Activated CD8-positive, alpha-beta memory T cell treated with anti-CD3 and anti-CD28 coated beads for 1 hour (primary cell): ENCODE results near the gene NUTM2E.
"Not testable (repeated sequence)": the region's sequence is repeated elsewhere in the genome, so short reads cannot be mapped to it uniquely, and the experiment has no call there.

Source experiments
- DNase-seq, 2 donors: peaks; one replicate each; pipeline ENCODE4 v3.0.0-alpha.2; 2020; ENCODE audit warnings: low read depth in 1 of 2; ENCODE audit errors: extremely low read depth in 1 of 2

Gene NUTM2E

GRCh38 chr10:79826496-79827215, at the start of gene NUTM2E:
Gene NUTM2E, plus strand, starts transcription at chr10:79826739. Its CDS starts 15,002 bp downstream, at chr10:79841741.
- peak; percentile 44 to 56 for DNase-seq

- not testable (repeated sequence) for DNase-seq
These were observed 48.5 kb upstream of the NUTM2E start for GRCh38 chr10:79777997-79778396.

- peak; percentile 5 to 33 for DNase-seq
These were observed 47.1 kb upstream of the NUTM2E start for GRCh38 chr10:79779310-79779938.

GRCh38 chr10:79779992-79780391, 46.5 kb upstream of the NUTM2E start:
- DNase-seq: not testable (repeated sequence)

GRCh38 chr10:79781584-79781983, 45.0 kb upstream of the NUTM2E start:
- not testable (repeated sequence) for DNase-seq

- not testable (repeated sequence) for DNase-seq
These were observed 39.0 kb upstream of the NUTM2E start for GRCh38 chr10:79787455-79787952.

GRCh38 chr10:79789351-79789750, 37.2 kb upstream of the NUTM2E start:
- DNase-seq: not testable (repeated sequence)

- not testable (repeated sequence) for DNase-seq
These were observed 34.5 kb upstream of the NUTM2E start for GRCh38 chr10:79791906-79792517.

GRCh38 chr10:79799337-79799736, 27.2 kb upstream of the NUTM2E start:
- DNase-seq: not testable (repeated sequence)

- not testable (repeated sequence) for DNase-seq
These were observed 20.7 kb upstream of the NUTM2E start for GRCh38 chr10:79805857-79806256.

- not testable (repeated sequence) for DNase-seq
These were observed 14.6 kb upstream of the NUTM2E start for GRCh38 chr10:79811895-79812294.

GRCh38 chr10:79816290-79816689, 10.2 kb upstream of the NUTM2E start:
- DNase-seq: not testable (repeated sequence)

GRCh38 chr10:79823387-79823786, 3.2 kb upstream of the NUTM2E start:
- DNase-seq: not testable (repeated sequence)

- not testable (repeated sequence) for DNase-seq
These were observed 940 bp upstream of the NUTM2E start for GRCh38 chr10:79825587-79826011.

GRCh38 chr10:79826131-79826495, 426 bp upstream of the NUTM2E start:
- DNase-seq: peak in 1 of 2 donors; percentile 4

- not testable (repeated sequence) for DNase-seq
These were observed 7.3 kb downstream of the NUTM2E start for GRCh38 chr10:79833833-79834232.

- not testable (repeated sequence) for DNase-seq
These were observed 9.4 kb downstream of the NUTM2E start for GRCh38 chr10:79835891-79836290.

- DNase-seq: not testable (repeated sequence)
These were observed 10.4 kb downstream of the NUTM2E start for GRCh38 chr10:79836891-79837290.

- not testable (repeated sequence) for DNase-seq
These were observed 11.9 kb downstream of the NUTM2E start for GRCh38 chr10:79838441-79838840.

- not testable (repeated sequence) for DNase-seq
These were observed 26.8 kb downstream of the NUTM2E start for GRCh38 chr10:79853191-79853854.

- not testable (repeated sequence) for DNase-seq
These were observed 35.7 kb downstream of the NUTM2E start for GRCh38 chr10:79862269-79862668.
